Spleen (tissue), 11 donors: ENCODE measurements around the gene UBE3B. TPM values are rescaled to one million over a fixed set of nuclear protein-coding genes. Genes with fewer than 3 reads are reported as not detected.

Experiments used
- DNase-seq: peaks from one replicate; pipeline ENCODE4 v3.0.0-alpha.2; 2020
- H3K27ac ChIP-seq, 8 donors: fragments of 200-600 bp; sonication (generic) in 7 of 8; 1 replicate in 4 of 8; 2 replicates in 4 of 8; pipeline versions ENCODE4 v1.5.0 to v1.8.0; 2016 to 2021; ENCODE audit warnings: inconsistent platforms in 4 of 8, mild to moderate bottlenecking in 4 of 8, moderate library complexity in 1 of 8
- H3K27me3 ChIP-seq, 7 donors: fragments of 200-600 bp; sonication (generic) in 6 of 7; replicated peaks in 1 of 7; 1 replicate in 4 of 7; 2 replicates in 3 of 7; pipeline versions ENCODE4 v1.5.0 to v1.8.0; 2016 to 2021; ENCODE audit warnings: inconsistent platforms in 3 of 7, mild to moderate bottlenecking in 1 of 7
- H3K36me3 ChIP-seq, 6 donors: fragments of 200-600 bp; sonication (generic) in 5 of 6; 1 replicate in 4 of 6; 2 replicates in 2 of 6; pipeline versions ENCODE4 v1.5.0 to v1.8.0; 2016 to 2021; ENCODE audit warnings: inconsistent platforms in 2 of 6
- H3K4me1 ChIP-seq, 6 donors: fragments of 200-600 bp; sonication (generic) in 5 of 6; 1 replicate in 3 of 6; 2 replicates in 3 of 6; pipeline versions ENCODE4 v1.5.0 to v1.8.0; 2016 to 2021; ENCODE audit warnings: inconsistent platforms in 3 of 6
- H3K4me3 ChIP-seq, 8 donors: fragments of 200-600 bp; sonication (generic) in 7 of 8; 1 replicate in 4 of 8; 2 replicates in 4 of 8; pipeline versions ENCODE4 v1.5.0 to v1.8.0; 2016 to 2021; ENCODE audit warnings: inconsistent platforms in 4 of 8, mild to moderate bottlenecking in 4 of 8, moderate library complexity in 2 of 8
- H3K9me3 ChIP-seq, 8 donors: fragments of 200-600 bp; sonication (generic) in 7 of 8; 1 replicate in 4 of 8; 2 replicates in 4 of 8; pipeline versions ENCODE4 v1.5.0 to v1.8.0; 2016 to 2021; ENCODE audit warnings: inconsistent platforms in 4 of 8
- POLR2A ChIP-seq, 3 donors: fragments of 450-650 bp; IDR thresholded peaks; one replicate each; pipeline ENCODE4 v1.5.1; 2017; ENCODE audit warnings: antibody characterized with exemption in 3 of 3, mild to moderate bottlenecking in 1 of 3
- POLR2AphosphoS5 ChIP-seq, 3 donors: sonication (generic); formaldehyde crosslinking; IDR thresholded peaks; one replicate each; pipeline ENCODE4 v1.5.1; 2017; ENCODE audit warnings: antibody characterized with exemption in 3 of 3
- WGBS, 5 donors: extraction: QIAGEN DNeasy Blood & Tissue Kit in 3 of 5; methylation state at CpG; one replicate each; pipeline versions ENCODE4 v1.1.5 to v1.1.7; 2013 to 2018; 5-methylcytosine and 5-hydroxymethylcytosine counted together
- intact Hi-C: fragments of 100-400 bp; cut with DNase I; formaldehyde crosslinking; loops from one replicate; pipeline ENCODE4 v1.15.0; 2023; ENCODE audit warnings: low total_unique reads
- polyA plus RNA-seq, 3 donors: library from polyadenylated mRNA; stranded (reverse); fragments of 200-250 nt; gene quantifications; one replicate each; pipeline ENCODE4 v1.2.1, GENCODE V29; 2013
- total RNA-seq, 7 donors: library from RNA; depleted of rRNA in 3 of 7; stranded (reverse); fragments of >200 nt in 3 of 7; fragmentation: NEBNext Ultra II Directional in 4 of 7; extraction: Animal tissue kit (Norgen Biotek cat#: 25700) in 4 of 7; gene quantifications; one replicate each; pipeline versions ENCODE4 v1.1.0 to v1.2.1, GENCODE V29; 2016 to 2021
- TF ChIP-seq, protein P1 (sequence below), 11 experiments: fragments of 200-600 bp in 7 of 11; fragments of 450-650 bp in 4 of 11; sonication (generic) in 4 of 11; IDR thresholded peaks in 8 of 11; conservative IDR thresholded peaks in 3 of 11; 1 replicate in 7 of 11; 2 replicates in 4 of 11; pipeline versions ENCODE4 v1.4.0 to v1.8.0; 2016 to 2021; ENCODE audit warnings: antibody characterized with exemption in 11 of 11, inconsistent platforms in 4 of 11, mild to moderate bottlenecking in 1 of 11
- donor health status: healthy with polysubstance abuse.
- donor health status: DM: no; HTN: no; CAD: no; lungs with moderate emphysema.
- donor health status: DM: no; HTN: no; CAD: no.
- donor health status: Bipolar disorder and iron deficiency.
- donor health status: healthy.
- donor health status: DM: no; HTN: no; CAD: no.
- donor health status: DM: yes; HTN: yes; CAD: no.

Gene UBE3B
- total and polyA plus RNA-seq, 10 donors, result 5.7 to 63.1 (median 42.3) TPM

- H3K27me3 ChIP-seq, result no peaks in the 10 kb centered on the region
- WGBS, 5 donors, result 93 to 97% (median 94%) methylated on average over 8 to 9 of the region's 9 CpGs
- no peak overlapping the region for H3K27ac ChIP-seq
- H3K9me3 ChIP-seq, result no peaks in the 10 kb centered on the region
- TF ChIP-seq POLR2AphosphoS5 (IDR thresholded peaks at IDR 0.05) (no peak), POLR2A (IDR thresholded peaks at IDR 0.05) (no peak)
- TF ChIP-seq, protein P1, sequence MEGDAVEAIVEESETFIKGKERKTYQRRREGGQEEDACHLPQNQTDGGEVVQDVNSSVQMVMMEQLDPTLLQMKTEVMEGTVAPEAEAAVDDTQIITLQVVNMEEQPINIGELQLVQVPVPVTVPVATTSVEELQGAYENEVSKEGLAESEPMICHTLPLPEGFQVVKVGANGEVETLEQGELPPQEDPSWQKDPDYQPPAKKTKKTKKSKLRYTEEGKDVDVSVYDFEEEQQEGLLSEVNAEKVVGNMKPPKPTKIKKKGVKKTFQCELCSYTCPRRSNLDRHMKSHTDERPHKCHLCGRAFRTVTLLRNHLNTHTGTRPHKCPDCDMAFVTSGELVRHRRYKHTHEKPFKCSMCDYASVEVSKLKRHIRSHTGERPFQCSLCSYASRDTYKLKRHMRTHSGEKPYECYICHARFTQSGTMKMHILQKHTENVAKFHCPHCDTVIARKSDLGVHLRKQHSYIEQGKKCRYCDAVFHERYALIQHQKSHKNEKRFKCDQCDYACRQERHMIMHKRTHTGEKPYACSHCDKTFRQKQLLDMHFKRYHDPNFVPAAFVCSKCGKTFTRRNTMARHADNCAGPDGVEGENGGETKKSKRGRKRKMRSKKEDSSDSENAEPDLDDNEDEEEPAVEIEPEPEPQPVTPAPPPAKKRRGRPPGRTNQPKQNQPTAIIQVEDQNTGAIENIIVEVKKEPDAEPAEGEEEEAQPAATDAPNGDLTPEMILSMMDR (IDR thresholded peaks at IDR 0.05 in 8 of 11, conservative IDR thresholded peaks at IDR 0.05 in 3 of 11), result no peak
- DNase-seq, result no peak
- H3K4me3 ChIP-seq, result no peak overlapping the region
- peaks cover 23 to 100% (median 95%) of the 10 kb centered on the region in 6 donors for H3K36me3 ChIP-seq
- intact Hi-C loops, result no loop called here
- H3K4me1 ChIP-seq, result no peaks in the 10 kb centered on the region
Observed at GRCh38 chr12:109487181-109488050, 10.0 kb downstream of the UBE3B start.

DNA sequence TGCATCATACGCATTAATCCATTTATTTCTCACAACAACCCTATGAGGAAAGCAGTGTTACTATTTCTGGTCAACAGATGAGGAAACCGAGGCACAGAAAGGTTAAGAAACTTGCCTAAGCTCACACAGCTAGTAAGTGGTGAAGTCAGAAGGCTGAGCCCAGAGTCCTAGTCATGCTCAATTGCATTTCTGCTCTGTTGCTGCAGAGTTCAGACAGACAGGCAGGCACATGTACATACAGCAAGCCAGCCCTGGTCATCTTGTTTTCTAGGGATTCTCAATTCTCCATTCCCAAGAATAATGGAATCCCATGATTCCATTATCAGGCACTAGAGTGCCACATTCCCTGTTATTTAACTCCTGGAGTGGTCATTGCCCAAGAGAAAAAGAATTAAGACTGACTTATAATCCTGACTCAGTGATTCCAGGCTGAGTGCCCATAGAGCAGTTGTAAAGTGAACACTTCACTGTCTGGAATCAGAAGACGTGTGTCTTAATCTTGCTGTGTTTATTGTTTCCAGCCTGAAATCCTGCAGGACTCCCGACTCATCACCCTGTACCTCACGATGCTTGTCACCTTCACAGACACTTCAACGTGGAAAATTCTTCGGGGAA lies 10.7 kb downstream of the UBE3B start:
- intact Hi-C loops, result no loop called here
- peaks cover 23 to 100% (median 100%) of the 10 kb centered on the region in 6 donors for H3K36me3 ChIP-seq
- no peak overlapping the region for H3K27ac ChIP-seq
- TF ChIP-seq, protein P1 (IDR thresholded peaks at IDR 0.05 in 8 of 11, conservative IDR thresholded peaks at IDR 0.05 in 3 of 11), result no peak
- TF ChIP-seq POLR2AphosphoS5 (IDR thresholded peaks at IDR 0.05) (no peak), POLR2A (IDR thresholded peaks at IDR 0.05) (no peak)
- no peak for DNase-seq
- H3K27me3 ChIP-seq, result no peaks in the 10 kb centered on the region
- 84 to 95% (median 86%) methylated on average over 7 of the region's 7 CpGs for whole genome bisulfite sequencing, 5 donors
- no peaks in the 10 kb centered on the region for H3K4me1 ChIP-seq
- H3K4me3 ChIP-seq, result no peak overlapping the region
- H3K9me3 ChIP-seq, result no peaks in the 10 kb centered on the region

- Histone ChIP-seq H3K36me3 (peaks cover 23 to 100% (median 96%) of the 10 kb centered on the region in 6 donors), H3K9me3 (no peaks in the 10 kb centered on the region), H3K4me1 (no peaks in the 10 kb centered on the region), H3K4me3 (no peak overlapping the region), H3K27ac (no peak overlapping the region), H3K27me3 (no peaks in the 10 kb centered on the region)
- intact Hi-C loops, result no loop called here
- no peak for DNase-seq
- TF ChIP-seq POLR2A (IDR thresholded peaks at IDR 0.05) (no peak), POLR2AphosphoS5 (IDR thresholded peaks at IDR 0.05) (no peak)
- TF ChIP-seq, protein P1 (IDR thresholded peaks at IDR 0.05 in 8 of 11, conservative IDR thresholded peaks at IDR 0.05 in 3 of 11), result no peak
- WGBS, 5 donors, result 93 to 97% (median 96%) methylated on average over 14 of the region's 14 CpGs
Observed at GRCh38 chr12:109489016-109489954, 11.9 kb downstream of the UBE3B start.
